DOHH2 (cell line): Measurements from ENCODE around the gene FAM120A.

ENCODE experiments used
- H3F3A ChIP-seq: fragments of 200-600 bp; sonication (generic), shearing (Covaris generic); 2 replicates; pipeline ENCODE4 v1.6.0; 2016; ENCODE audit warnings: antibody characterized with exemption, mild to moderate bottlenecking; ENCODE audit not compliant: control insufficient read depth, insufficient read depth
- H3K27ac ChIP-seq: fragments of 200-600 bp; sonication (generic); 2 replicates; pipeline ENCODE4 v1.5.1; 2014; ENCODE audit warnings: low read depth, mild to moderate bottlenecking, low read length, moderate library complexity
- H3K27me3 ChIP-seq: fragments of 200-600 bp; sonication (generic); 2 replicates; pipeline ENCODE4 v1.6.1; 2014; ENCODE audit warnings: mild to moderate bottlenecking, low read length, mixed read lengths; ENCODE audit not compliant: control insufficient read depth
- H3K36me3 ChIP-seq: fragments of 200-600 bp; sonication (generic); 2 replicates; pipeline ENCODE4 v1.6.1; 2014; ENCODE audit warnings: mild to moderate bottlenecking, low read length, moderate library complexity, mixed read lengths; ENCODE audit not compliant: control insufficient read depth
- H3K4me1 ChIP-seq: fragments of 200-600 bp; sonication (generic); 2 replicates; pipeline ENCODE4 v1.6.1; 2014; ENCODE audit warnings: mild to moderate bottlenecking, low read length, mixed read lengths; ENCODE audit not compliant: control insufficient read depth
- H3K4me2 ChIP-seq: fragments of 200-600 bp; sonication (generic); 2 replicates; pipeline ENCODE4 v1.6.0; 2014; ENCODE audit warnings: mild to moderate bottlenecking, low read length, moderate library complexity
- H3K4me3 ChIP-seq: fragments of 200-600 bp; sonication (generic); 2 replicates; pipeline ENCODE4 v1.5.1; 2014; ENCODE audit warnings: mild to moderate bottlenecking, low read length, mixed read lengths
- H3K79me2 ChIP-seq: fragments of 200-600 bp; sonication (generic); 2 replicates; pipeline ENCODE4 v1.6.1; 2014; ENCODE audit warnings: mild to moderate bottlenecking, low read length, mixed read lengths; ENCODE audit not compliant: control insufficient read depth
- H3K9me2 ChIP-seq: fragments of 200-600 bp; sonication (generic); replicated peaks from 2 replicates; pipeline ENCODE4 v1.6.1; 2014; ENCODE audit warnings: mild to moderate bottlenecking, low read length, mixed read lengths; ENCODE audit not compliant: control insufficient read depth
- H3K9me3 ChIP-seq: fragments of 200-600 bp; sonication (generic); 2 replicates; pipeline ENCODE4 v1.6.1; 2014; ENCODE audit warnings: antibody characterized with exemption, low read length, mixed read lengths; ENCODE audit not compliant: control insufficient read depth, insufficient read depth
- H4K20me1 ChIP-seq: fragments of 200-600 bp; sonication (generic); 2 replicates; pipeline ENCODE4 v1.6.0; 2014; ENCODE audit warnings: low read depth, mild to moderate bottlenecking, antibody characterized with exemption, low read length, moderate library complexity; ENCODE audit not compliant: control insufficient read depth, insufficient read depth
- EZH2phosphoT487 ChIP-seq: fragments of 200-600 bp; sonication (generic); IDR thresholded peaks from 2 replicates; pipeline ENCODE4 v1.6.1; 2017; ENCODE audit warnings: borderline replicate concordance, mild to moderate bottlenecking, antibody characterized with exemption, low read length, moderate library complexity, mixed read lengths
- TF ChIP-seq, protein P1 (sequence below): fragments of 200-600 bp; sonication (generic); IDR thresholded peaks from one replicate; pipeline ENCODE4 v1.5.1; 2014; ENCODE audit warnings: antibody characterized with exemption, mild to moderate bottlenecking, low read depth, low read length; ENCODE audit not compliant: poor library complexity, severe bottlenecking

The FAM120A gene

GRCh38 chr9:93578844-93579243 is 127.4 kb downstream of the FAM120A start:
- peaks cover 21% of the 10 kb centered on the region for H3K4me1 ChIP-seq
- H3K27me3 ChIP-seq = no peaks in the 10 kb centered on the region
- TF ChIP-seq EZH2phosphoT487 = no peak
- TF ChIP-seq, protein P1, sequence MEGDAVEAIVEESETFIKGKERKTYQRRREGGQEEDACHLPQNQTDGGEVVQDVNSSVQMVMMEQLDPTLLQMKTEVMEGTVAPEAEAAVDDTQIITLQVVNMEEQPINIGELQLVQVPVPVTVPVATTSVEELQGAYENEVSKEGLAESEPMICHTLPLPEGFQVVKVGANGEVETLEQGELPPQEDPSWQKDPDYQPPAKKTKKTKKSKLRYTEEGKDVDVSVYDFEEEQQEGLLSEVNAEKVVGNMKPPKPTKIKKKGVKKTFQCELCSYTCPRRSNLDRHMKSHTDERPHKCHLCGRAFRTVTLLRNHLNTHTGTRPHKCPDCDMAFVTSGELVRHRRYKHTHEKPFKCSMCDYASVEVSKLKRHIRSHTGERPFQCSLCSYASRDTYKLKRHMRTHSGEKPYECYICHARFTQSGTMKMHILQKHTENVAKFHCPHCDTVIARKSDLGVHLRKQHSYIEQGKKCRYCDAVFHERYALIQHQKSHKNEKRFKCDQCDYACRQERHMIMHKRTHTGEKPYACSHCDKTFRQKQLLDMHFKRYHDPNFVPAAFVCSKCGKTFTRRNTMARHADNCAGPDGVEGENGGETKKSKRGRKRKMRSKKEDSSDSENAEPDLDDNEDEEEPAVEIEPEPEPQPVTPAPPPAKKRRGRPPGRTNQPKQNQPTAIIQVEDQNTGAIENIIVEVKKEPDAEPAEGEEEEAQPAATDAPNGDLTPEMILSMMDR = no peak
- no peak overlapping the region for H3K27ac ChIP-seq
- H3K9me3 ChIP-seq = no peaks in the 10 kb centered on the region
- H3K9me2 ChIP-seq = no peaks in the 10 kb centered on the region
- H3K79me2 ChIP-seq = peaks cover 77% of the 10 kb centered on the region
- no peaks in the 10 kb centered on the region for H3K36me3 ChIP-seq
- no peaks in the 10 kb centered on the region for H4K20me1 ChIP-seq
- peaks cover 3% of the 10 kb centered on the region; the same call in 1 of the 2 replicates for H3F3A ChIP-seq
- H3K4me3 ChIP-seq = no peak overlapping the region
- H3K4me2 ChIP-seq = no peak overlapping the region

- no peak overlapping the region for H3K4me2 ChIP-seq
- H3K4me3 ChIP-seq = no peak overlapping the region
- no peaks in the 10 kb centered on the region for H3K9me3 ChIP-seq
- no peaks in the 10 kb centered on the region for H3K36me3 ChIP-seq
- H4K20me1 ChIP-seq = no peaks in the 10 kb centered on the region
- no peaks in the 10 kb centered on the region for H3K9me2 ChIP-seq
- peaks cover 87% of the 10 kb centered on the region for H3K79me2 ChIP-seq
- TF ChIP-seq, protein P1 = no peak
- no peak for TF ChIP-seq EZH2phosphoT487
- H3K27ac ChIP-seq = no peak overlapping the region
- peaks cover 21% of the 10 kb centered on the region for H3K4me1 ChIP-seq
- no peaks in the 10 kb centered on the region for H3K27me3 ChIP-seq
- H3F3A ChIP-seq = no peaks in the 10 kb centered on the region
Measured at GRCh38 chr9:93579711-93580516, 128.4 kb downstream of the FAM120A start.

- Histone ChIP-seq H3F3A (no peaks in the 10 kb centered on the region), H3K9me2 (no peaks in the 10 kb centered on the region), H3K27ac (no peak overlapping the region), H3K36me3 (no peaks in the 10 kb centered on the region), H3K79me2 (peaks cover 89% of the 10 kb centered on the region), H3K4me2 (no peak overlapping the region), H3K4me3 (no peak overlapping the region), H3K4me1 (peaks cover 13% of the 10 kb centered on the region), H3K27me3 (no peaks in the 10 kb centered on the region), H4K20me1 (no peaks in the 10 kb centered on the region), H3K9me3 (no peaks in the 10 kb centered on the region)
- TF ChIP-seq EZH2phosphoT487 = no peak
- TF ChIP-seq, protein P1 = no peak
Measured at GRCh38 chr9:93580654-93581380, 129.3 kb downstream of the FAM120A start.
